Gastrocnemius medialis (tissue), 4 donors: ENCODE data around the gene C12orf60. TPM values are rescaled to one million over a fixed set of nuclear protein-coding genes. Genes with fewer than 3 reads are reported as not detected.

ENCODE experiments used
- ATAC-seq, 2 donors: fragments of 150-250 bp; one replicate each; pipeline ENCODE4 v1.9.1; 2016
- DNase-seq, 2 donors: peaks; one replicate each; pipeline ENCODE4 v3.0.0-alpha.2; 2019
- H3K27ac ChIP-seq, 4 donors: fragments of 200-600 bp; sonication (generic); 1 replicate in 1 of 4; 2 replicates in 3 of 4; pipeline ENCODE4 v1.5.1; 2016 to 2018; ENCODE audit warnings: mild to moderate bottlenecking in 2 of 4, moderate library complexity in 1 of 4
- H3K27me3 ChIP-seq, 3 donors: fragments of 200-600 bp; sonication (generic) in 2 of 3; 1 replicate in 1 of 3; 2 replicates in 2 of 3; pipeline versions ENCODE4 v1.5.1 to v1.6.0; 2016 to 2019; ENCODE audit warnings: mild to moderate bottlenecking in 1 of 3, moderate library complexity in 1 of 3
- H3K36me3 ChIP-seq, 2 donors: fragments of 200-600 bp; sonication (generic) in 1 of 2; one replicate each; pipeline ENCODE4 v1.5.1; 2017 to 2018
- H3K4me1 ChIP-seq, 2 donors: fragments of 200-600 bp; sonication (generic) in 1 of 2; one replicate each; pipeline ENCODE4 v1.5.1; 2016 to 2017; ENCODE audit warnings: mild to moderate bottlenecking in 2 of 2
- H3K4me3 ChIP-seq, 4 donors: fragments of 200-600 bp; sonication (generic) in 3 of 4; 1 replicate in 1 of 4; 2 replicates in 3 of 4; pipeline ENCODE4 v1.5.1; 2016 to 2019; ENCODE audit warnings: mild to moderate bottlenecking in 2 of 4
- H3K9me3 ChIP-seq, 3 donors: fragments of 200-600 bp; sonication (generic) in 2 of 3; 1 replicate in 1 of 3; 2 replicates in 2 of 3; pipeline ENCODE4 v1.5.1; 2016 to 2019
- CTCF ChIP-seq, 5 experiments: fragments of 450-650 bp in 3 of 5; fragments of 200-600 bp in 2 of 5; sonication (generic) in 2 of 5; IDR thresholded peaks in 4 of 5; conservative IDR thresholded peaks in 1 of 5; 1 replicate in 4 of 5; 2 replicates in 1 of 5; pipeline ENCODE4 v1.5.1; 2016 to 2019; ENCODE audit warnings: antibody characterized with exemption in 5 of 5, mild to moderate bottlenecking in 3 of 5, moderate library complexity in 3 of 5
- POLR2A ChIP-seq, 2 donors: fragments of 450-650 bp; IDR thresholded peaks; one replicate each; pipeline ENCODE4 v1.6.1; 2017; ENCODE audit warnings: antibody characterized with exemption in 2 of 2, mild to moderate bottlenecking in 2 of 2, moderate library complexity in 2 of 2
- in situ Hi-C, 4 donors: fragments of 200-750 bp; cut with MboI; loops; one replicate each; pipeline versions ENCODE4 v1.15.0 to v1.8.0; 2017; ENCODE audit warnings: low sequenced_read_pairs in 4 of 4
- intact Hi-C: fragments of 100-400 bp; cut with DNase I; formaldehyde crosslinking; loops from one replicate; pipeline ENCODE4 v1.15.1; 2023; ENCODE audit warnings: low total_unique reads
- total RNA-seq, 4 donors: library from RNA; depleted of rRNA; stranded (reverse); fragments of >200 nt; gene quantifications; one replicate each; pipeline versions ENCODE4 v1.1.0 to v1.2.3, GENCODE V29; 2016

C12orf60 gene
- total RNA-seq, 4 donors from 2014 or later, result 0.33 to 3.8 TPM; not detected in 2

GRCh38 chr12:14769969-14770495 lies 33.4 kb upstream of the C12orf60 start:
- peak; percentile 50 to 80 for DNase-seq
- peak overlapping the region; percentile 72 to 80 (median 78) for H3K4me3 ChIP-seq
- H3K27me3 ChIP-seq, result no peaks in the 10 kb centered on the region
- no peaks in the 10 kb centered on the region for H3K9me3 ChIP-seq
- in situ Hi-C loops, result no loop called here
- peak overlapping the region; percentile 89 to 98 (median 92) for H3K27ac ChIP-seq
- peaks cover 10 to 20% of the 10 kb centered on the region in 2 donors for H3K4me1 ChIP-seq
- ATAC-seq, result peak; percentile 53 to 59
- no peaks in the 10 kb centered on the region for H3K36me3 ChIP-seq
- TF ChIP-seq CTCF (IDR thresholded peaks at IDR 0.05 in 4 of 5, conservative IDR thresholded peaks at IDR 0.05 in 1 of 5) (peak; percentile 80 to 93 (median 86)), POLR2A (IDR thresholded peaks at IDR 0.05) (peak in 1 of 2 donors; percentile 34)
- intact Hi-C loops, result loop anchor here (2.0 to 5.0 kb wide), 4 partner anchors 122 to 513 kb away; partner anchors contain the start of gene ATF7IP

- ATAC-seq, result peak; percentile 64 to 67
- H3K4me1 ChIP-seq, result peaks cover 14 to 22% of the 10 kb centered on the region in 2 donors
- no peaks in the 10 kb centered on the region for H3K27me3 ChIP-seq
Observed at GRCh38 chr12:14770496-14771461, 32.7 kb upstream of the C12orf60 start.

GRCh38 chr12:14771651-14772137 lies 31.8 kb upstream of the C12orf60 start:
- in situ Hi-C loops (no loop called here), intact Hi-C loops (loop anchor here (2.0 to 5.0 kb wide), 4 partner anchors 121 to 514 kb away; partner anchors contain the start of gene ATF7IP)
- peaks cover 18 to 31% of the 10 kb centered on the region in 2 donors for H3K4me1 ChIP-seq
- no peaks in the 10 kb centered on the region for H3K36me3 ChIP-seq
- DNase-seq (no peak), ATAC-seq (no peak)
- no peaks in the 10 kb centered on the region for H3K9me3 ChIP-seq
- no peak for TF ChIP-seq CTCF (IDR thresholded peaks at IDR 0.05 in 4 of 5, conservative IDR thresholded peaks at IDR 0.05 in 1 of 5)
- TF ChIP-seq POLR2A (IDR thresholded peaks at IDR 0.05), result no peak
- H3K27ac ChIP-seq, result peak overlapping the region; percentile 89 to 98 (median 92)
- H3K4me3 ChIP-seq, result peak overlapping the region in 3 of 4 donors; percentile 72 to 80 (median 78)
- H3K27me3 ChIP-seq, result no peaks in the 10 kb centered on the region

More at GRCh38 chr12:14770496-14771461, 32.7 kb upstream of the C12orf60 start:
- intact Hi-C loops (loop anchor here (2.0 to 5.0 kb wide), 4 partner anchors 122 to 513 kb away; partner anchors contain the start of gene ATF7IP), in situ Hi-C loops (no loop called here)
- Histone ChIP-seq H3K4me3 (peak overlapping the region; percentile 72 to 80 (median 78)), H3K9me3 (no peaks in the 10 kb centered on the region), H3K36me3 (no peaks in the 10 kb centered on the region), H3K27ac (peak overlapping the region; percentile 89 to 98 (median 92))
- TF ChIP-seq POLR2A (IDR thresholded peaks at IDR 0.05), result peak; percentile 90
- TF ChIP-seq CTCF (IDR thresholded peaks at IDR 0.05 in 4 of 5, conservative IDR thresholded peaks at IDR 0.05 in 1 of 5), result no peak
- DNase-seq, result peak; percentile 86 to 95

- DNase-seq (no peak), ATAC-seq (no peak)
- no peaks in the 10 kb centered on the region for H3K27me3 ChIP-seq
- H3K36me3 ChIP-seq, result no peaks in the 10 kb centered on the region
- H3K4me3 ChIP-seq, result no peak overlapping the region
- H3K27ac ChIP-seq, result no peak overlapping the region
- TF ChIP-seq POLR2A (IDR thresholded peaks at IDR 0.05) (no peak), CTCF (IDR thresholded peaks at IDR 0.05 in 4 of 5, conservative IDR thresholded peaks at IDR 0.05 in 1 of 5) (no peak)
- peaks cover 18 to 29% of the 10 kb centered on the region in 2 donors for H3K4me1 ChIP-seq
- H3K9me3 ChIP-seq, result no peaks in the 10 kb centered on the region
- intact Hi-C loops, result loop anchor here (5.0 kb wide), 3 partner anchors 119 to 516 kb away; partner anchors contain the start of gene ATF7IP
- in situ Hi-C loops, result no loop called here
Observed at GRCh38 chr12:14772946-14773345, 30.5 kb upstream of the C12orf60 start.
